ENCODE data around the gene SVOP.

GRCh38 chr12:108896817-108897216 lies 124.1 kb downstream of the SVOP start:
- TF ChIP-seq POLR2A (IDR thresholded peaks at IDR 0.05), result no peak
- no peak for TF ChIP-seq POLR2AphosphoS5 (IDR thresholded peaks at IDR 0.05)
- TF ChIP-seq CTCF (IDR thresholded peaks at IDR 0.05), result no peak

All from breast epithelium (tissue), 3 donors.